HG02840 (cell line): ENCODE measurements around the gene CCDC107.

Experiments used
- ATAC-seq: cut with Tn5 transposase; IDR thresholded peaks from one replicate; pipeline ENCODE4 v1.9.1; 2021; ENCODE audit warnings: mild to moderate bottlenecking, moderate library complexity, moderate number of reproducible peaks; ENCODE audit not compliant: unreplicated experiment, low FRiP score

CCDC107 gene

GRCh38 chr9:35659340-35659739, 1.2 kb downstream of the CCDC107 start:
- no peak for ATAC-seq

GRCh38 chr9:35660966-35661415, 2.9 kb downstream of the CCDC107 start:
- no peak for ATAC-seq

GRCh38 chr9:35661756-35662350, 3.8 kb downstream of the CCDC107 start:
- no peak for ATAC-seq

- no peak for ATAC-seq
Measured at GRCh38 chr9:35662437-35662836, 4.3 kb downstream of the CCDC107 start.

- ATAC-seq = peak; percentile 51
Measured at GRCh38 chr9:35664531-35665470, 6.7 kb downstream of the CCDC107 start, which contains the start of gene ARHGEF39. Gene ARHGEF39 (minus strand): TSS chr9:35665195. CDS start chr9:35665169, 26 bp downstream.

- no peak for ATAC-seq
Measured at GRCh38 chr9:35665471-35665818, 7.4 kb downstream of the CCDC107 start.

GRCh38 chr9:35666045-35666444, 8.0 kb downstream of the CCDC107 start:
- no peak for ATAC-seq

GRCh38 chr9:35666549-35666948, 8.5 kb downstream of the CCDC107 start:
- no peak for ATAC-seq

GRCh38 chr9:35667939-35668338, 9.8 kb downstream of the CCDC107 start:
- no peak for ATAC-seq

- no peak for ATAC-seq
Measured at GRCh38 chr9:35669331-35670145, 11.4 kb downstream of the CCDC107 start.

- ATAC-seq = no peak
Measured at GRCh38 chr9:35673132-35674024, 15.3 kb downstream of the CCDC107 start, which contains the start of gene CA9. Gene CA9 (plus strand): TSS chr9:35673928. CDS start chr9:35673960, 32 bp downstream.

- ATAC-seq = no peak
Measured at GRCh38 chr9:35674025-35674361, 15.9 kb downstream of the CCDC107 start.

- ATAC-seq = no peak
Measured at GRCh38 chr9:35675204-35675603, 17.1 kb downstream of the CCDC107 start.

GRCh38 chr9:35675732-35676392, 17.8 kb downstream of the CCDC107 start:
- ATAC-seq = no peak

- no peak for ATAC-seq
Measured at GRCh38 chr9:35679091-35679490, 21.0 kb downstream of the CCDC107 start.

- ATAC-seq = no peak
Measured at GRCh38 chr9:35679766-35680330, 21.8 kb downstream of the CCDC107 start.

- ATAC-seq = peak; percentile 57
Measured at GRCh38 chr9:35680331-35681105, 22.4 kb downstream of the CCDC107 start.

- ATAC-seq = no peak
Measured at GRCh38 chr9:35681341-35682002, 23.4 kb downstream of the CCDC107 start.
